GM12878 (cell line): ENCODE data around the gene IRF9. TPM values are rescaled to one million over a fixed set of nuclear protein-coding genes. Genes with fewer than 3 reads are reported as not detected.

Source experiments
- CBX3 ChIP-seq: fragments of 200-600 bp; sonication (generic); IDR thresholded peaks from 2 replicates; pipeline ENCODE4 v1.6.1; 2016; ENCODE audit warnings: low read depth, borderline replicate concordance
- FOXM1 ChIP-seq: IDR thresholded peaks from 2 replicates; pipeline ENCODE4 v1.6.1; 2012; ENCODE audit warnings: low read depth, mild to moderate bottlenecking, inconsistent platforms, low read length, moderate library complexity
- GABPA ChIP-seq: IDR thresholded peaks from 2 replicates; pipeline ENCODE4 v1.6.1; 2014; ENCODE audit warnings: antibody characterized with exemption, low read depth, mild to moderate bottlenecking, inconsistent platforms
- IKZF2 ChIP-seq, 2 experiments: fragments of 450-650 bp; IDR thresholded peaks; 2 replicates each; pipeline ENCODE4 v1.6.1; 2017; ENCODE audit warnings: mild to moderate bottlenecking in 2 of 2, moderate library complexity in 2 of 2
- NFIC ChIP-seq: IDR thresholded peaks from 2 replicates; pipeline ENCODE4 v1.6.1; 2012; ENCODE audit warnings: low read depth, mild to moderate bottlenecking, inconsistent platforms, low read length, moderate library complexity
- RB1 ChIP-seq: fragments of 450-650 bp; formaldehyde crosslinking; IDR thresholded peaks from 2 replicates; pipeline ENCODE4 v1.6.1; 2017; ENCODE audit warnings: mild to moderate bottlenecking, borderline replicate concordance
- RCOR1 ChIP-seq: conservative IDR thresholded peaks from 2 replicates; pipeline ENCODE4 v1.6.1; 2012; ENCODE audit warnings: low read depth, low read length, improper control_type of control experiment
- SIN3A ChIP-seq: IDR thresholded peaks from 2 replicates; pipeline ENCODE4 v1.6.1; 2012; ENCODE audit warnings: low read depth, low read length, improper control_type of control experiment
- SUZ12 ChIP-seq: fragments of 200-600 bp; sonication (generic); IDR thresholded peaks from one replicate; pipeline ENCODE4 v1.6.1; 2018; ENCODE audit warnings: antibody characterized with exemption, mild to moderate bottlenecking; ENCODE audit not compliant: unreplicated experiment
- ZNF24 ChIP-seq: fragments of 450-650 bp; IDR thresholded peaks from 2 replicates; pipeline ENCODE4 v1.6.1; 2017; ENCODE audit warnings: antibody characterized with exemption, mild to moderate bottlenecking
- microRNA-seq: library from miRNA; unstranded; fragments of <30 nt; microRNA quantifications from one replicate; pipeline ENCODE4, GENCODE V29; 2018
- polyA plus RNA-seq, 11 experiments: library from polyadenylated mRNA; depleted of rRNA in 4 of 11; unstranded in 6 of 11; stranded (reverse) in 5 of 11; fragments of >200 nt; fragmentation: Nextera tagmentation in 4 of 11; fragmentation: Illumina TruSeq in 1 of 11; extraction: Ambion mirVana in 4 of 11; extraction: Trizol in 1 of 11; gene quantifications; 1 replicate in 1 of 11; 2 replicates in 10 of 11; pipeline versions ENCODE4 v1.2.1 to v1.2.3, GENCODE V29; 2011 to 2016; ENCODE audit warnings: inconsistent platforms in 2 of 11, missing spikeins in 2 of 11, low read depth in 1 of 11
- small RNA-seq: library from RNA; depleted of rRNA; stranded (forward); fragments of <200 nt; gene quantifications from one replicate; pipeline ENCODE3, GENCODE V24; 2014
- total RNA-seq, 4 experiments: library from RNA; depleted of rRNA in 3 of 4; stranded (reverse); fragments of >200 nt in 3 of 4; fragmentation: Illumina TruSeq in 1 of 4; extraction: Trizol in 1 of 4; gene quantifications; 2 replicates each; pipeline versions ENCODE4 v1.2.1 to v1.2.3, GENCODE V29; 2013 to 2021

The IRF9 gene
- total and polyA plus RNA-seq, 10 of the 15 experiments (the other 5 are each of a cell fraction or from before 2014, with no cell fraction given): 47.6 to 234 (median 148) TPM

- TF ChIP-seq NFIC: no peak
- no peak for TF ChIP-seq SUZ12
- TF ChIP-seq RCOR1: no peak
- no peak for TF ChIP-seq CBX3
- peak; percentile 88; the same call in 1 of the 2 replicates for TF ChIP-seq RB1
- no peak for TF ChIP-seq GABPA
- peak; percentile 90; the same call in 1 of the 2 replicates for TF ChIP-seq SIN3A
- 0 out of 2 replicates have a peak, but pooled peaks have one; percentile 56 for TF ChIP-seq ZNF24
- peak in 1 of 2 experiments; percentile 42; a peak in 1 of 4 replicates for TF ChIP-seq IKZF2 (IDR thresholded peaks at IDR 0.05)
- no peak for TF ChIP-seq FOXM1
Observed at GRCh38 chr14:24215495-24216344, 54.7 kb downstream of the IRF9 start, which contains the start of gene MDP1 (continued).

Small RNAs within 50 kb of the gene (microRNA-seq; reads per million reads assigned to microRNA genes)
- not detected for gene MIR7703

Small RNAs within 50 kb of the gene (small RNA-seq; reads per million reads assigned to genes)
- gene AL136295.4 (not detected), gene CHMP4A (not detected), gene IPO4 (0.55 reads per million, percentile 11 among the genes with 10 or more reads in this experiment), gene IRF9 (0.31 reads per million), gene MDP1 (0.20 reads per million), gene RNA5SP383 (0.82 reads per million, percentile 25 among the genes with 10 or more reads in this experiment)

Other genes starting within 250 kb of the IRF9 start
Only the 7 nearest of the 32 such genes appear.
- 1.9 and 2.0 TPM in 2 replicates for gene FITM1, start 30.6 kb upstream of the IRF9 start, total RNA-seq (2014; rRNA removed)
- gene FITM1, start 30.6 kb upstream of the IRF9 start, total RNA-seq (2014; rRNA removed; fragmentation: Illumina TruSeq; extraction: Trizol): 0.18 and 0.27 TPM in 2 replicates
- 0.64 TPM in 2 replicates for gene FITM1, start 30.6 kb upstream of the IRF9 start, total RNA-seq (2021)
- gene FITM1, start 30.6 kb upstream of the IRF9 start, polyA plus RNA-seq (2011; rRNA removed): 0.09 and 0.49 TPM in 2 replicates
- gene FITM1, start 30.6 kb upstream of the IRF9 start, polyA plus RNA-seq (2014; fragmentation: Illumina TruSeq; extraction: Trizol): 0.28 TPM in 1 of 2 replicates, not detected in the other
- gene FITM1, start 30.6 kb upstream of the IRF9 start, polyA plus RNA-seq (2014; fragmentation: Nextera tagmentation; extraction: Ambion mirVana): under 1 TPM in 1 of 2 experiments, not detected in 1; 0.11 TPM
- gene FITM1, start 30.6 kb upstream of the IRF9 start, polyA plus RNA-seq (2014; rRNA removed): 0.76 and 1.3 TPM in 2 replicates
- gene FITM1, start 30.6 kb upstream of the IRF9 start, polyA plus RNA-seq (2016; fragmentation: Nextera tagmentation; extraction: Ambion mirVana): under 1 TPM in 1 of 2 experiments, not detected in 1; 0.42 TPM
- 324 and 373 TPM in 2 replicates for gene PSME1, start 25.1 kb upstream of the IRF9 start, total RNA-seq (2014; rRNA removed)
- 367 and 377 TPM in 2 replicates for gene PSME1, start 25.1 kb upstream of the IRF9 start, total RNA-seq (2014; rRNA removed; fragmentation: Illumina TruSeq; extraction: Trizol)
- gene PSME1, start 25.1 kb upstream of the IRF9 start, total RNA-seq (2021): 396 and 402 TPM in 2 replicates
- 138 and 250 TPM in 2 replicates for gene PSME1, start 25.1 kb upstream of the IRF9 start, polyA plus RNA-seq (2011; rRNA removed)
- gene PSME1, start 25.1 kb upstream of the IRF9 start, polyA plus RNA-seq (2014; fragmentation: Illumina TruSeq; extraction: Trizol): 354 and 428 TPM in 2 replicates
- gene PSME1, start 25.1 kb upstream of the IRF9 start, polyA plus RNA-seq (2014; fragmentation: Nextera tagmentation; extraction: Ambion mirVana): 1,000 to 10,000 TPM; 1,299 to 1,378 TPM
- 248 and 257 TPM in 2 replicates for gene PSME1, start 25.1 kb upstream of the IRF9 start, polyA plus RNA-seq (2014; rRNA removed)
- gene PSME1, start 25.1 kb upstream of the IRF9 start, polyA plus RNA-seq (2016; fragmentation: Nextera tagmentation; extraction: Ambion mirVana): 100 to 1,000 TPM; 769 to 810 TPM
- gene EMC9, start 19.7 kb upstream of the IRF9 start, total RNA-seq (2014; rRNA removed): 39.5 and 42.6 TPM in 2 replicates
- 15.8 and 20.2 TPM in 2 replicates for gene EMC9, start 19.7 kb upstream of the IRF9 start, total RNA-seq (2014; rRNA removed; fragmentation: Illumina TruSeq; extraction: Trizol)
- gene EMC9, start 19.7 kb upstream of the IRF9 start, total RNA-seq (2021): 40.9 and 45.7 TPM in 2 replicates
- 11.6 and 18.1 TPM in 2 replicates for gene EMC9, start 19.7 kb upstream of the IRF9 start, polyA plus RNA-seq (2011; rRNA removed)
- gene EMC9, start 19.7 kb upstream of the IRF9 start, polyA plus RNA-seq (2014; fragmentation: Illumina TruSeq; extraction: Trizol): 10.6 and 15.3 TPM in 2 replicates
- 10 to 100 TPM; 15.5 to 17.8 TPM for gene EMC9, start 19.7 kb upstream of the IRF9 start, polyA plus RNA-seq (2014; fragmentation: Nextera tagmentation; extraction: Ambion mirVana)
- gene EMC9, start 19.7 kb upstream of the IRF9 start, polyA plus RNA-seq (2014; rRNA removed): 44.7 and 46.2 TPM in 2 replicates
- gene EMC9, start 19.7 kb upstream of the IRF9 start, polyA plus RNA-seq (2016; fragmentation: Nextera tagmentation; extraction: Ambion mirVana): 10 to 100 TPM; 51.0 to 60.5 TPM
- gene PSME2, start 14.7 kb upstream of the IRF9 start, total RNA-seq (2014; rRNA removed): 861 and 965 TPM in 2 replicates
- gene PSME2, start 14.7 kb upstream of the IRF9 start, total RNA-seq (2014; rRNA removed; fragmentation: Illumina TruSeq; extraction: Trizol): 713 and 731 TPM in 2 replicates
- gene PSME2, start 14.7 kb upstream of the IRF9 start, total RNA-seq (2021): 554 and 559 TPM in 2 replicates
- 409 and 510 TPM in 2 replicates for gene PSME2, start 14.7 kb upstream of the IRF9 start, polyA plus RNA-seq (2011; rRNA removed)
- gene PSME2, start 14.7 kb upstream of the IRF9 start, polyA plus RNA-seq (2014; fragmentation: Illumina TruSeq; extraction: Trizol): 828 and 873 TPM in 2 replicates
- gene PSME2, start 14.7 kb upstream of the IRF9 start, polyA plus RNA-seq (2014; fragmentation: Nextera tagmentation; extraction: Ambion mirVana): 1,000 to 10,000 TPM; 3,045 to 3,542 TPM
- gene PSME2, start 14.7 kb upstream of the IRF9 start, polyA plus RNA-seq (2014; rRNA removed): 862 and 900 TPM in 2 replicates
- 1,000 to 10,000 TPM; 1,453 to 1,543 TPM for gene PSME2, start 14.7 kb upstream of the IRF9 start, polyA plus RNA-seq (2016; fragmentation: Nextera tagmentation; extraction: Ambion mirVana)
- gene RNF31, start 13.8 kb upstream of the IRF9 start, total RNA-seq (2014; rRNA removed): 69.5 and 73.5 TPM in 2 replicates
- 27.2 and 29.6 TPM in 2 replicates for gene RNF31, start 13.8 kb upstream of the IRF9 start, total RNA-seq (2014; rRNA removed; fragmentation: Illumina TruSeq; extraction: Trizol)
- gene RNF31, start 13.8 kb upstream of the IRF9 start, total RNA-seq (2021): 87.0 and 92.7 TPM in 2 replicates
- 12.3 and 20.8 TPM in 2 replicates for gene RNF31, start 13.8 kb upstream of the IRF9 start, polyA plus RNA-seq (2011; rRNA removed)
- gene RNF31, start 13.8 kb upstream of the IRF9 start, polyA plus RNA-seq (2014; fragmentation: Illumina TruSeq; extraction: Trizol): 29.8 and 47.1 TPM in 2 replicates
- gene RNF31, start 13.8 kb upstream of the IRF9 start, polyA plus RNA-seq (2014; fragmentation: Nextera tagmentation; extraction: Ambion mirVana): 10 to 100 TPM in 1 of 2 experiments, 1 to 10 TPM in 1; 8.5 to 19.0 TPM
- gene RNF31, start 13.8 kb upstream of the IRF9 start, polyA plus RNA-seq (2014; rRNA removed): 61.8 and 66.7 TPM in 2 replicates
- 10 to 100 TPM; 56.9 to 72.7 TPM for gene RNF31, start 13.8 kb upstream of the IRF9 start, polyA plus RNA-seq (2016; fragmentation: Nextera tagmentation; extraction: Ambion mirVana)
- 24.8 and 28.0 TPM in 2 replicates for gene REC8, start 10.8 kb downstream of the IRF9 start, total RNA-seq (2014; rRNA removed)
- 12.3 and 13.1 TPM in 2 replicates for gene REC8, start 10.8 kb downstream of the IRF9 start, total RNA-seq (2014; rRNA removed; fragmentation: Illumina TruSeq; extraction: Trizol)
- 68.3 and 76.9 TPM in 2 replicates for gene REC8, start 10.8 kb downstream of the IRF9 start, total RNA-seq (2021)
- 7.6 and 11.2 TPM in 2 replicates for gene REC8, start 10.8 kb downstream of the IRF9 start, polyA plus RNA-seq (2011; rRNA removed)
- 19.7 and 30.3 TPM in 2 replicates for gene REC8, start 10.8 kb downstream of the IRF9 start, polyA plus RNA-seq (2014; fragmentation: Illumina TruSeq; extraction: Trizol)
- gene REC8, start 10.8 kb downstream of the IRF9 start, polyA plus RNA-seq (2014; fragmentation: Nextera tagmentation; extraction: Ambion mirVana): 1 to 10 TPM; 4.2 to 9.6 TPM
- gene REC8, start 10.8 kb downstream of the IRF9 start, polyA plus RNA-seq (2014; rRNA removed): 53.1 and 62.7 TPM in 2 replicates
- gene REC8, start 10.8 kb downstream of the IRF9 start, polyA plus RNA-seq (2016; fragmentation: Nextera tagmentation; extraction: Ambion mirVana): 10 to 100 TPM; 50.3 to 50.5 TPM
- 77.1 and 139 TPM in 2 replicates for gene IPO4, start 27.6 kb downstream of the IRF9 start, total RNA-seq (2014; rRNA removed)
- gene IPO4, start 27.6 kb downstream of the IRF9 start, total RNA-seq (2014; rRNA removed; fragmentation: Illumina TruSeq; extraction: Trizol): 21.8 and 23.0 TPM in 2 replicates
- 88.9 and 113 TPM in 2 replicates for gene IPO4, start 27.6 kb downstream of the IRF9 start, total RNA-seq (2021)
- gene IPO4, start 27.6 kb downstream of the IRF9 start, polyA plus RNA-seq (2011; rRNA removed): 6.6 and 12.6 TPM in 2 replicates
- 15.5 and 30.7 TPM in 2 replicates for gene IPO4, start 27.6 kb downstream of the IRF9 start, polyA plus RNA-seq (2014; fragmentation: Illumina TruSeq; extraction: Trizol)
- 10 to 100 TPM in 1 of 2 experiments, 1 to 10 TPM in 1; 7.8 to 10.3 TPM for gene IPO4, start 27.6 kb downstream of the IRF9 start, polyA plus RNA-seq (2014; fragmentation: Nextera tagmentation; extraction: Ambion mirVana)
- 44.5 and 72.1 TPM in 2 replicates for gene IPO4, start 27.6 kb downstream of the IRF9 start, polyA plus RNA-seq (2014; rRNA removed)
- gene IPO4, start 27.6 kb downstream of the IRF9 start, polyA plus RNA-seq (2016; fragmentation: Nextera tagmentation; extraction: Ambion mirVana): 100 to 1,000 TPM in 1 of 2 experiments, 10 to 100 TPM in 1; 92.1 to 104 TPM